ENCODE data around the gene SNX21.
"Not testable (repeated sequence)": the region's sequence is repeated elsewhere in the genome, so short reads cannot be mapped to it uniquely, and the experiment has no call there.

The SNX21 gene

GRCh38 chr20:45833030-45833882, at the start of gene SNX21:
SNX21 (plus strand) TSS chr20:45833799; CDS start chr20:45833920, 121 bp downstream.
- peak; percentile 60 for DNase-seq

- no peak for DNase-seq
These were observed 45.2 kb upstream of the SNX21 start for GRCh38 chr20:45788351-45788750.

- DNase-seq: peak; percentile 14
These were observed 41.1 kb upstream of the SNX21 start for GRCh38 chr20:45792317-45793118.

- peak; percentile 34 for DNase-seq
These were observed 37.1 kb upstream of the SNX21 start for GRCh38 chr20:45796337-45797065.

GRCh38 chr20:45797510-45797909, 36.1 kb upstream of the SNX21 start:
- DNase-seq: not testable (repeated sequence)

- DNase-seq: not testable (repeated sequence)
These were observed 35.6 kb upstream of the SNX21 start for GRCh38 chr20:45797955-45798354.

GRCh38 chr20:45798935-45799642, 34.5 kb upstream of the SNX21 start:
- DNase-seq: peak; percentile 77

- DNase-seq: no peak
These were observed 31.7 kb upstream of the SNX21 start for GRCh38 chr20:45801851-45802250.

GRCh38 chr20:45810191-45810970, 23.2 kb upstream of the SNX21 start:
- no peak for DNase-seq

GRCh38 chr20:45812157-45813005, 21.2 kb upstream of the SNX21 start, which contains the start of gene UBE2C:
UBE2C (plus strand) TSS chr20:45812644; CDS start chr20:45812696, 52 bp downstream.
- DNase-seq: peak; percentile 99

- no peak for DNase-seq
These were observed 20.6 kb upstream of the SNX21 start for GRCh38 chr20:45813006-45813340.

GRCh38 chr20:45813489-45813888, 20.1 kb upstream of the SNX21 start:
- DNase-seq: no peak

- DNase-seq: no peak
These were observed 19.3 kb upstream of the SNX21 start for GRCh38 chr20:45814314-45814713.

GRCh38 chr20:45816951-45817350, 16.6 kb upstream of the SNX21 start:
- no peak for DNase-seq

GRCh38 chr20:45817376-45818194, 16.0 kb upstream of the SNX21 start:
- DNase-seq: no peak

- DNase-seq: no peak
These were observed 15.4 kb upstream of the SNX21 start for GRCh38 chr20:45818239-45818638.

GRCh38 chr20:45819466-45819865, 14.1 kb upstream of the SNX21 start:
- DNase-seq: no peak

- DNase-seq: no peak
These were observed 11.7 kb upstream of the SNX21 start for GRCh38 chr20:45821947-45822346.

- no peak for DNase-seq
These were observed 10.7 kb upstream of the SNX21 start for GRCh38 chr20:45822857-45823256.

Data from activated CD4-positive, alpha-beta T cell treated with anti-CD3 and anti-CD28 coated beads, Interleukin-10, Interleukin-2, amounts not matched to agents 100 ng/mL and 50 ng/mL, durations not matched to agents 16 hours and 8 hours (primary cell).